Mesenchymal stem cell (in vitro differentiated cells and primary cell): ENCODE data around the gene CBARP.

ENCODE experiments used
- DNase-seq: peaks from one replicate; pipeline ENCODE4 v3.0.0-alpha.2; 2013
- H2AFZ ChIP-seq: one replicate; pipeline ENCODE4 v1.6.1; 2013; ENCODE audit warnings: low read depth, mild to moderate bottlenecking, control low read depth, inconsistent platforms, low read length, moderate library complexity
- H2AK5ac ChIP-seq: 2 replicates; pipeline ENCODE4 v1.6.1; 2013; ENCODE audit warnings: low read length, moderate library complexity, mild to moderate bottlenecking, inconsistent platforms; ENCODE audit not compliant: severe bottlenecking
- H2BK120ac ChIP-seq: one replicate; pipeline ENCODE4 v1.6.1; 2013; ENCODE audit warnings: low read depth, mild to moderate bottlenecking, inconsistent platforms, low read length, moderate library complexity
- H2BK12ac ChIP-seq, 2 experiments: one replicate each; pipeline ENCODE4 v1.6.1; 2013; ENCODE audit warnings: inconsistent platforms in 2 of 2, low read length in 2 of 2, mild to moderate bottlenecking in 2 of 2, moderate library complexity in 2 of 2, control low read depth in 1 of 2
- H2BK15ac ChIP-seq: one replicate; pipeline ENCODE4 v1.6.1; 2013; ENCODE audit warnings: mild to moderate bottlenecking, low read depth, inconsistent platforms; ENCODE audit not compliant: poor library complexity, severe bottlenecking
- H2BK5ac ChIP-seq: 2 replicates; pipeline ENCODE4 v1.6.1; 2013; ENCODE audit warnings: low read depth, mild to moderate bottlenecking, low read length, control low read depth, inconsistent platforms; ENCODE audit not compliant: poor library complexity, severe bottlenecking
- H3K14ac ChIP-seq, 2 experiments: one replicate each; pipeline ENCODE4 v1.6.1; 2013; ENCODE audit warnings: inconsistent platforms in 2 of 2, low read length in 2 of 2, control low read depth in 1 of 2, mild to moderate bottlenecking in 1 of 2, moderate library complexity in 1 of 2
- H3K18ac ChIP-seq, 2 experiments: one replicate each; pipeline ENCODE4 v1.6.1; 2013; ENCODE audit warnings: inconsistent platforms in 2 of 2, low read length in 2 of 2, control low read depth in 1 of 2, low read depth in 1 of 2, mild to moderate bottlenecking in 1 of 2
- H3K23ac ChIP-seq, 2 experiments: one replicate each; pipeline ENCODE4 v1.6.1; 2013; ENCODE audit warnings: inconsistent platforms in 2 of 2, low read length in 2 of 2, mild to moderate bottlenecking in 2 of 2, moderate library complexity in 2 of 2, control low read depth in 1 of 2
- H3K27ac ChIP-seq: 2 replicates; pipeline ENCODE4 v1.5.1; 2013; ENCODE audit warnings: mild to moderate bottlenecking, moderate library complexity, low read length, control low read depth, inconsistent platforms; ENCODE audit not compliant: poor library complexity, severe bottlenecking
- H3K27me3 ChIP-seq, 2 experiments: 2 replicates each; pipeline versions ENCODE4 v1.6.1 to v1.7.0; 2013; ENCODE audit warnings: low read length in 2 of 2, mild to moderate bottlenecking in 2 of 2, moderate library complexity in 2 of 2, control low read depth in 1 of 2, inconsistent platforms in 1 of 2; ENCODE audit not compliant: control insufficient read depth in 1 of 2, insufficient read depth in 1 of 2
- H3K36me3 ChIP-seq, 2 experiments: 2 replicates each; pipeline versions ENCODE4 v1.6.1 to v1.7.0; 2013; ENCODE audit warnings: low read length in 2 of 2, control low read depth in 1 of 2, inconsistent platforms in 1 of 2, low read depth in 1 of 2, mild to moderate bottlenecking in 1 of 2; ENCODE audit not compliant: insufficient read depth in 2 of 2, control insufficient read depth in 1 of 2
- H3K4ac ChIP-seq, 2 experiments: one replicate each; pipeline ENCODE4 v1.6.1; 2013; ENCODE audit warnings: inconsistent platforms in 2 of 2, low read length in 2 of 2, mild to moderate bottlenecking in 2 of 2, moderate library complexity in 2 of 2, control low read depth in 1 of 2, low read depth in 1 of 2
- H3K4me1 ChIP-seq: 2 replicates; pipeline ENCODE4 v1.6.1; 2013; ENCODE audit warnings: low read depth, low read length, control low read depth; ENCODE audit not compliant: control insufficient read depth, insufficient read depth
- H3K4me2 ChIP-seq: 2 replicates; pipeline ENCODE4 v1.6.1; 2013; ENCODE audit warnings: low read length, mild to moderate bottlenecking, inconsistent platforms; ENCODE audit not compliant: poor library complexity, severe bottlenecking
- H3K4me3 ChIP-seq, 2 experiments: 2 replicates each; pipeline versions ENCODE4 v1.5.1 to v1.7.0; 2013; ENCODE audit warnings: low read length in 2 of 2, mild to moderate bottlenecking in 2 of 2, control low read depth in 1 of 2, low read depth in 1 of 2; ENCODE audit not compliant: insufficient read depth in 1 of 2
- H3K79me1 ChIP-seq: replicated peaks from 2 replicates; pipeline ENCODE4 v1.6.1; 2013; ENCODE audit warnings: mild to moderate bottlenecking, control low read depth, low read length, inconsistent platforms; ENCODE audit not compliant: poor library complexity, severe bottlenecking
- H3K9ac ChIP-seq: 2 replicates; pipeline ENCODE4 v1.7.0; 2013; ENCODE audit warnings: mild to moderate bottlenecking, low read length, moderate library complexity
- H3K9me3 ChIP-seq: 2 replicates; pipeline ENCODE4 v1.7.0; 2013; ENCODE audit warnings: mild to moderate bottlenecking, low read length; ENCODE audit not compliant: control insufficient read depth
- H4K8ac ChIP-seq: one replicate; pipeline ENCODE4 v1.6.1; 2013; ENCODE audit warnings: inconsistent platforms, mild to moderate bottlenecking, low read length, moderate library complexity
- H4K91ac ChIP-seq: one replicate; pipeline ENCODE4 v1.6.1; 2013; ENCODE audit warnings: mild to moderate bottlenecking, low read length, inconsistent platforms
- WGBS: methylation state at CpG from one replicate; pipeline ENCODE4 v1.1.7; 2013; ENCODE audit warnings: mixed read lengths; 5-methylcytosine and 5-hydroxymethylcytosine counted together

The CBARP gene

GRCh38 chr19:1250437-1251260 lies 12.8 kb upstream of the CBARP start:
- Histone ChIP-seq H3K79me1 (peaks cover 9% of the 10 kb centered on the region), H2BK15ac (peak overlapping the region; percentile 90), H3K18ac (peak overlapping the region; percentile 93 to 99), H3K23ac (peak overlapping the region in 1 of 2 experiments; percentile 85), H2BK12ac (peak overlapping the region in 1 of 2 experiments; percentile 88), H3K4me1 (peaks cover 42% of the 10 kb centered on the region), H3K27ac (peak overlapping the region; percentile 99), H3K36me3 (peaks cover 24 to 59% of the 10 kb centered on the region in 2 experiments), H2BK5ac (peak overlapping the region; percentile 78), H2AFZ (no peak overlapping the region), H3K4me2 (peak overlapping the region; percentile 85), H3K9me3 (no peaks in the 10 kb centered on the region), H3K9ac (peak overlapping the region; percentile 96), H4K91ac (peak overlapping the region; percentile 96), H4K8ac (peak overlapping the region; percentile 97), H3K4me3 (peak overlapping the region; percentile 84 to 92), H2AK5ac (no peak overlapping the region), H3K14ac (peak overlapping the region; percentile 62 to 95), H3K4ac (peak overlapping the region; percentile 93 to 96), H3K27me3 (no peaks in the 10 kb centered on the region), H2BK120ac (peak overlapping the region; percentile 99)
- under 1% methylated on average over 42 of the region's 90 CpGs for WGBS
- peak; percentile 76 for DNase-seq

DNA sequence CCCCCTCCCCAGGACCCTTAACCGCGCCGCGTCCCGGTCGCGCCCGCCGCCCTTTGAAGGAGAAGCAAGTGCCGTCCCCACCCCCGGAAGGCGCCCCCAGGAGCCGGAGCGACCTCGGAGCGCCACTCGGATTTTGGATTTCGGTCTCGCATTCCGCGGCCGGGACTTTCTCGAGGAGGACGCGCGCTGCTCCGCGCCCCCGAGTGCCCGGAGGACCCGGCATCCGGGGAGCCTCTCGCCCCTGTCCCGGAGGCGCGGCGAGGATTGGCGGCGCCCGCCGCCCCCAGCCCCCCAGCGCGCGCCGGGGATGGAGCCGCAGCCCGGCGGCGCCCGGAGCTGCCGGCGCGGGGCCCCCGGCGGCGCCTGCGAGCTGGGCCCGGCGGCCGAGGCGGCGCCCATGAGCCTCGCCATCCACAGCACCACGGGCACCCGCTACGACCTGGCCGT lies 12.2 kb upstream of the CBARP start:
- Histone ChIP-seq H3K23ac (no peak overlapping the region), H4K91ac (peak overlapping the region; percentile 95), H3K9ac (peak overlapping the region; percentile 96), H3K9me3 (no peaks in the 10 kb centered on the region), H2AK5ac (no peak overlapping the region), H2BK12ac (peak overlapping the region in 1 of 2 experiments; percentile 88), H3K4me2 (peak overlapping the region; percentile 60), H2BK15ac (peak overlapping the region; percentile 78), H3K4ac (peak overlapping the region in 1 of 2 experiments; percentile 79), H3K36me3 (peaks cover 18 to 58% of the 10 kb centered on the region in 2 experiments), H3K27me3 (no peaks in the 10 kb centered on the region), H2BK120ac (peak overlapping the region; percentile 99), H2BK5ac (peak overlapping the region; percentile 85), H3K79me1 (peaks cover 14% of the 10 kb centered on the region), H3K4me3 (peak overlapping the region; percentile 84 to 92), H2AFZ (no peak overlapping the region), H4K8ac (no peak overlapping the region), H3K27ac (peak overlapping the region; percentile 59), H3K14ac (peak overlapping the region in 1 of 2 experiments; percentile 95), H3K18ac (peak overlapping the region; percentile 69 to 93), H3K4me1 (peaks cover 42% of the 10 kb centered on the region)
- 2% methylated on average over 49 of the region's 67 CpGs for WGBS
- DNase-seq, result no peak

GRCh38 chr19:1249298-1249989 lies 11.6 kb upstream of the CBARP start:
- no peak overlapping the region for H2AK5ac ChIP-seq
- H3K4me1 ChIP-seq, result peaks cover 42% of the 10 kb centered on the region
- peaks cover 12 to 58% of the 10 kb centered on the region in 2 experiments for H3K36me3 ChIP-seq
- H3K4me3 ChIP-seq, result peak overlapping the region; percentile 84 to 92
- peak overlapping the region; percentile 77 for H4K91ac ChIP-seq
- H3K18ac ChIP-seq, result peak overlapping the region; percentile 86 to 99
- H2BK5ac ChIP-seq, result peak overlapping the region; percentile 94
- no peak overlapping the region for H3K23ac ChIP-seq
- peak overlapping the region in 1 of 2 experiments; percentile 43 for H2BK12ac ChIP-seq
- peak overlapping the region; percentile 93 for H2BK15ac ChIP-seq
- no peak overlapping the region for H2AFZ ChIP-seq
- H3K14ac ChIP-seq, result peak overlapping the region in 1 of 2 experiments; percentile 57
- H4K8ac ChIP-seq, result peak overlapping the region; percentile 82
- peak; percentile 93 for DNase-seq
- peak overlapping the region; percentile 56 for H3K27ac ChIP-seq
- H3K4me2 ChIP-seq, result peak overlapping the region; percentile 69
- H2BK120ac ChIP-seq, result peak overlapping the region; percentile 99
- no peaks in the 10 kb centered on the region for H3K27me3 ChIP-seq
- no peaks in the 10 kb centered on the region for H3K9me3 ChIP-seq
- peak overlapping the region; percentile 96 for H3K9ac ChIP-seq
- peak overlapping the region; percentile 86 to 95 for H3K4ac ChIP-seq
- H3K79me1 ChIP-seq, result peaks cover 14% of the 10 kb centered on the region
- under 1% methylated on average over 43 of the region's 102 CpGs for WGBS
